ENCODE data around the gene LAMB4.

LAMB4 gene

DNA sequence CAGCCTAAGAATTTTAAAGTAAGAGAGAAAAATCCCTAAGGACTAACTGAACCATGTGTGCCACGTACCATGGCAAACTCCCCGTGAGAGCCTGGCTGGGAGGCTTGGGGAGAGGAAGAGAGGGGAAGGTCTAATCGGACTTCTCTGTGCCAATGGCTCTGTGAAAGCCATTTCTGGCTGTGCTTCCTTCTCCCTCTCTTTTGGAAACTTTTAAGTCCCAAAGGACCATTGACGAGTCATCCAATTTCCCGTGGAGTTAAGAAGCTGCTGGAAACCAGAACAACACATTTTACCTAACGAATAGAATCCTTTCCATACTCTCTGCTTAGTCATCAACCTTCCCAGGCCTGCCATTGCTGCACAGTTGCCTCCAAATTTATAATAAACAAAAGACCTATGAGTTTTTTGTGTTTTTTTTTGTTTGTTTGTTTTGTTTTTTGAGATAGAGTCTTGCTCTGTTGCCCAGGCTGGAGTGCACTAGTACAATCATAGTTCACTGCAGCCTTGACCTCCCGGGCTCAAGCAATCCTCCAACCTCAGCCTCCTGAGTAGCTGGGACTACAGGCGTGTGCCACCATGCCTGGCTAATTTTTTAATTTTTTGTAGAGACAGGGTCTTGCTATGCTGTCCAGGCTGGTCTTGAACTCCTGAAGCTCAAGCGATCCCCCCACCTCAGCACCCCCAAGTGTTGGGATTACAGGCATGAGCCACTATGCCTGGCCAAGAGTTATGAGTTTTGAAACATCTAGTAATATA is 140.4 kb downstream of the LAMB4 start:
- DNase-seq: no peak

DNA sequence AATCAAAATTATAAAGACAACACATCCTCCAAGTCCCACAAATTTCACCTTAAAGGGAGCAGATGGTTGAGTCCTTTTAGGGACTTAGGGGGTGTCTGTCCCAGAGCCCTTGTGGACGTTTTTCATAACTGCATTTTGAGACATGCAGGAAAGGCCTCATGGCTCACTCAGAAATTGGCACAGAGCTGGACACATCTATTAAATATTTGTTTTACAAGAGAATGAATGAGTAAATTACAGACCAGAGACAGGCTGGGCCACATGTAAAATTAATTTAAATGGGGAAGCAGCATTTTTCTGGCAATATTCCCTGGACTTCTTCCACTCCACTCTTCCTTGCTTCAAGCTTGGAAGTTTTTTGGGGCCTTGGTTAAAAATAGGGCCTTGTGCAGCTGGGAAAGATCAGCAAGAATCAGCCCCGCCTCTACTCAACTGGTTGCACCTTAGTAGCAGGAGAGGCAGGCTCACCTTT is 147.2 kb downstream of the LAMB4 start:
- no peak for DNase-seq

DNA sequence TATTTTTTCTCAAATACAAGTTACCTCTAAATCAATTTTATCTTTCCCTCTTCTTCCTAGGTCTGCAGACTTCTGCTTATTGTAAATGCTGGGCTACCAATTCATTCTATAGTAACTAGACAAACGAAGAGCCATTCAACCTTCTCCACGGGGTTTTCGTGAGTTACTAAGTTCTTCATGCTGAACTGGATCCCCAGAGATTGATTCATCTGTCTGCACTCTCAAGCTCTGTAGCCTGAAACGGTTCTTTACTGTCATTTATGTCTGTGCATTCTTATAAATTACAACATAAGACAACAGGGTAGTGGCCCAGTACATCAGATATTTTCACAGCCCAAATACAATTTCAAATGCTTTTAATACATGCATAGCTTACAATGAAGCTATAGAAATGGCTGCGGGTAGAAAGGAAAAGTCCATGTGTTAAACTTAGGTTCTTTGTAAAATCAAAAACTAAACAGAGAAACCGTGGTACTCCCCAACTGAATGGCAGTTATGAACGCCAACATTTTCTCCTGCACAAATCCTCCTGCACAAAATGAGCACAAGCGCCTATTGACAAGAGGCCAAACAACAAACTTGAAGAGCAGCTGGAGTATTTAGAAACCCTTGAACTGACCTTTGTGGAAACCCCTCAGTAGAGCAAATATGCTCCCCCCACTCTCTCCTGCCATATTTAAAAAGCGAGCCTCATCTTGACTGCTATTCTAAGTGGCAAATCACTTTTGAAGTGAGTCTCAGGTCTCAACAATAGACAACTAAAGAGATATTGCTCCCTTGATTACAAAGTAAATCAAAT is 147.9 kb downstream of the LAMB4 start:
- no peak for DNase-seq

DNA sequence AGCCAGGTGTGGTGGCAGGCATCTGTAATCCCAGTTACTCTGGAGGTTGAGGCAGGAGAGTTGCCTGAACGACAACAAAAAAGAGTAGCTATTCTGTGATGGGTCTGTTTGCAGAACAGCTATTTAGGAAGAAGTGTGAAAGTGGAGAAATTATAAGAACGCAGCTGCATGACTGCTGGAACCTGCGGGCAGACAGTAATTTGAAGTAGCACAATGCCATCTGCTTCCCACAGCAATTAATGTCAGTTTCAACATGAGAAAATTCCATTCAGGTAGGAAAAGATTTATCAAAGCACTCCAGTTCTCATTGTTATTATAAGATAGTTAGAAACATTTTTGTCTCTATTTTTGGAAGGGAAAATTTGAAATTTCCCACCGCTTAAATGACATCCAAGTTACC is 148.7 kb downstream of the LAMB4 start:
- no peak for DNase-seq

DNA sequence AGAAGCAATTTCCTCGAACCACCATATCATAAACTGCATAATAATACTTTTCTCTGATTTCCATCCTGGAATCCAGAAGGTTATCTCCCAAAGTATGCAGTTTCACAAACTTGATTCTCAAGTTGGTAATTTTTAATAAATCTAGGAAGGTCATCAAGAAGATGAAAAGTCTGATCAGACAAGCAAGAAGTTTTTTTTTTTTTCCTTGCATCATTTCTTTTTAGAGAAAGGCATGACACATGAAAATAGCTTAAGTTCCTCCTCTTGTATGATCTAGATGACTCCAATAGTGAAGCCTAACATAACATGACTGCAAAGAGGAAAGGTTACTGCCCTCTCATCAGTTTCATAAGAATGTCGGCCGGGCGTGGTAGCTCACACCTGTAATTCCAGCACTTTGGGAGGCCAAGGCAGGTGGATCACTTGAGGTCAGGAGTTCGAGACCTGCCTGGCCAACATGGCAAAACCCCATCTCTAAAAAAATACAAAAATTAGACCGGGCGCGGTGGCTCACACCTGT is 149.4 kb downstream of the LAMB4 start:
- no peak for DNase-seq

DNA sequence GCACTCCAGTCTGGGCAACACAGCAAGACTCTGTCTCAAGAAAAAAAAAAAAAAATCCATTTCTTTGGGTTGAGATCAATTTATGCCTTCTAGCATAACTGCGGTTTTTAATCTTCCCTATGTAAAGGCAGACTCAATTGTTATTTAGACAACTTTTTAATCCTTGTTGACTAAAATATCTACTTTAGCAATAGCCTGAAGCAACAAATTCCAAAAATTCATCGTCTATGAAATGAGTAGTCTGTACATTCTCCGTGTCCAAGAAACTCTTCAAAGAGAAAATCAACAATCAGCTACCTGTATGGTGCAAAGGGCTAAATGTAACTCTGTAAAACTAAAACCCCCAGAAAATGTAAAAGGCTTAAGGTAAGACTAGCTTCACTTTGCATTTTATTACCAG is 150.0 kb downstream of the LAMB4 start:
- DNase-seq: no peak

DNA sequence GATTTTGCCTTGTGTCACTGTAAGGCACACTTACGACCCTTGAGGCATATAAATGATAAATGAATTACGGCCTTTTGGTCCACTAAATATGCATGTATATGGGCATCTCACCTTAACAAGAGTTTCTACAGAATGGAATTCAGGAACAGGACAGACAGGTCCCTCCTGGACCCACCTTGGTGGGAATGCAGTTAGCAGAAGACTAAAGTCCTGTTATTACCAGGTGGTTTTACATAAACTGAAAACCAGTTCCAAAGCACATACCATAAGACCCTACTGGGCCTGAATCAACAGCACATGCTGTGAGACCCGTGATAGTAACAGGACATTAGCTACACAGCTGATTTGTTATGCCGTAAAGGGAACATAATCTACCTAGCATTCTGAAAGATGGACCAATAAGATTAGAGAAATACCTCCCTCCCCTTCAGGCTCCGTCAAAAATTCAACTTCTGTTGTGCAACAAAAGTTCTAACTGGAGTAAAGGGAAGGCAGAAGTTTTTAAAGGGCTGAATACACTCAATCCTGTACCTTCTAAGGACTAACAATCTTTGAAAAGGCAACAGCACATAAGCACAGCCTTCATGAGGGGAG is 151.2 kb downstream of the LAMB4 start:
- no peak for DNase-seq

DNA sequence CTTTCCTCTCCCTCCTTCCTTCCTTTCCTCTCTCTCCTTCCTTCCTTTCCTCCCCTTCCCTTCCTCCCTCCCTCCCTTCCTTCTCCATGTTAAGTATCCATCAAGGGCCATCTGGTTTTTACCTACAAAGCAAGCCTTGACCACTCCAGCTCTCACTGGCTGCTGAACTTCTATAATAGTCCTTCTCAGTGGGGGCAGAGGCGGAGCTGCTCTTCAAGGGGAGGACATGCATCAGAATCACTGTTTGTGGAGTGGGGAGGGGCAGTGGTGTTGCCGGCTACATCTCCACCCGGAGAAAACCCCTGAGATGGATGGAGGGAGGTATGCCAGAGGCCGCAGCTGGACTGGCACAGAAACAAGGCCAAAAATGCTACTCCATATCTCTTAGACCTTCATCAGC is 153.1 kb downstream of the LAMB4 start:
- DNase-seq: no peak

DNA sequence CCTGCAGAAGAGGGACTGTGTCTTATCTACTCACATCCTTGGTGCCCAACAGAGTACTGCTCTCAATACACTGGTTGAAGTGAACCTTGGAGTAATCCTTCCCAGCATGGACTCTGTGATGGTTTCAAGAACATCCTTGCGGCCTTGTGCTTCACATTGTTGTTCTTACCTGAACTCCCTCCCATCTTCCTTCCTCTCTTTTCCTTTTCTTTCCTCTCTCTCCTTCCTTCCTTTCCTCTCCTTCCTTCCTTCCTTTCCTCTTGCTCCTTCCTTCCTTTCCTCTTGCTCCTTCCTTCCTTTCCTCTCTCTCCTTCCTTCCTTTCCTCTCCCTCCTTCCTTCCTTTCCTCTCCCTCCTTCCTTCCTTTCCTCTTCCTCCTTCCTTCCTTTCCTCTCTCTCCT is 153.5 kb downstream of the LAMB4 start:
- DNase-seq: no peak

DNA sequence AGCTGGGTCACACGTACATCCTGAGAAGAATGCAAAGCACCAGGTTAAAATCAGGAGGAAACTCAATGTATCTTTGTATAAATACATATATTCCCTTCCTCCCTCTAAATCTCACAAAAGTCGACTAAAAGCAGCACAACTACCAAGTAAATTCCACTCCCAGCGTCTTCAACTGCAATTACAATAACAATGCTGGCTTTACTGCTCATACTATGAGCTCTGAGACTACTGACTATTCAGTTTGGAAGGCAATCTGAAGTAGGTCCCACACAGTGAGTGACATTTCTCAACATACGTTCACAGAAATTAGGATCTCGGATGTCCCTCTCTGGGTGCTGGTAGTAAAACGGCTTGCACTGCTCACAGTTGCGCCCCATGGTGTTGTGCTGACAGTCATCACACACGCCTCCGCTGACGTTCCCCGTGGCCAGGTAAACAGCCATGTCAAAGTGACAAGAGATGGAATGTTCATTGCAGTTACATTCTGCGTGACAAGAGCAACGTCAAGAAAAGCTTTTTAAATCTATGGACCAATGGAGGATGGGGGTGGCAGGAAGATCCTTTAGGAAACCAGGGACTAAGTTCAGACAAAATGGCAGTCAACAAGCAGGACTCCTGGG is 154.7 kb downstream of the LAMB4 start:
- no peak for DNase-seq

DNA sequence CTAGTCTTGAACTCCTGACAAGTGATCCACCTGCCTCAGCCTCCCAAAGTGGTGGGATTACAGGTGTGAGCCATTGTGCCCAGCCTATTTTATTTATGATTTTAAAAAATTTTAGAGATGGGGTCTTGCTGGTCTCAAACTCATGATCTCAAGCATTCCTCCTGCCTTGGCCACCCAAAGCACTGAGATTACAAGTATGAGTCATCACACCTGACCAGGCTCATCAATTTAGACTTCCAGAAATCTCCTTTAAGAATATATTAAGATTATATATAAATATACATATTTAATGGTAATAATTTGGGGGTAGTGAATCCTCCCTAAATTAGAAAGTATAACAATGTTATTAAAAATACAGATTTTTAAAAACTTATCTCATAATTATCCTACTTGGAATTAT is 156.3 kb downstream of the LAMB4 start:
- DNase-seq: no peak
